ENCODE results near the gene BCL11A.

- TF ChIP-seq, protein P1, sequence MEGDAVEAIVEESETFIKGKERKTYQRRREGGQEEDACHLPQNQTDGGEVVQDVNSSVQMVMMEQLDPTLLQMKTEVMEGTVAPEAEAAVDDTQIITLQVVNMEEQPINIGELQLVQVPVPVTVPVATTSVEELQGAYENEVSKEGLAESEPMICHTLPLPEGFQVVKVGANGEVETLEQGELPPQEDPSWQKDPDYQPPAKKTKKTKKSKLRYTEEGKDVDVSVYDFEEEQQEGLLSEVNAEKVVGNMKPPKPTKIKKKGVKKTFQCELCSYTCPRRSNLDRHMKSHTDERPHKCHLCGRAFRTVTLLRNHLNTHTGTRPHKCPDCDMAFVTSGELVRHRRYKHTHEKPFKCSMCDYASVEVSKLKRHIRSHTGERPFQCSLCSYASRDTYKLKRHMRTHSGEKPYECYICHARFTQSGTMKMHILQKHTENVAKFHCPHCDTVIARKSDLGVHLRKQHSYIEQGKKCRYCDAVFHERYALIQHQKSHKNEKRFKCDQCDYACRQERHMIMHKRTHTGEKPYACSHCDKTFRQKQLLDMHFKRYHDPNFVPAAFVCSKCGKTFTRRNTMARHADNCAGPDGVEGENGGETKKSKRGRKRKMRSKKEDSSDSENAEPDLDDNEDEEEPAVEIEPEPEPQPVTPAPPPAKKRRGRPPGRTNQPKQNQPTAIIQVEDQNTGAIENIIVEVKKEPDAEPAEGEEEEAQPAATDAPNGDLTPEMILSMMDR (conservative IDR thresholded peaks at IDR 0.05; ENCODE audit: low read depth in 2 of 2): no peak
- TF ChIP-seq REST (IDR thresholded peaks at IDR 0.05; ENCODE audit: unreplicated experiment): no peak
- no peak for TF ChIP-seq EZH2 (IDR thresholded peaks at IDR 0.05; ENCODE audit: low read depth, unreplicated experiment)
- no peak for TF ChIP-seq POLR2AphosphoS5 (IDR thresholded peaks at IDR 0.05; ENCODE audit: low read depth)
- no peak for TF ChIP-seq NANOG (IDR thresholded peaks at IDR 0.05; ENCODE audit: borderline replicate concordance)
- no peak for TF ChIP-seq STAT1 (IDR thresholded peaks at IDR 0.05; ENCODE audit: unreplicated experiment)
Observed at GRCh38 chr2:60480089-60480773, 73.2 kb downstream of the BCL11A start.

Measured in GM23338 (cell line).